Suprapubic skin (tissue), 4 donors: ENCODE measurements around the gene USP32. TPM values are rescaled to one million over a fixed set of nuclear protein-coding genes. Genes with fewer than 3 reads are reported as not detected.

Source experiments
- DNase-seq, 2 donors: peaks; one replicate each; pipeline ENCODE4 v3.0.0-alpha.2; 2019; ENCODE audit warnings: low spot score in 2 of 2
- H3K27ac ChIP-seq: fragments of 200-600 bp; sonication (generic); one replicate; pipeline ENCODE4 v1.5.1; 2019
- H3K27me3 ChIP-seq: fragments of 200-600 bp; sonication (generic); one replicate; pipeline ENCODE4 v1.5.1; 2019
- H3K36me3 ChIP-seq: fragments of 200-600 bp; sonication (generic); one replicate; pipeline ENCODE4 v1.5.1; 2019
- H3K4me1 ChIP-seq: fragments of 200-600 bp; sonication (generic); one replicate; pipeline ENCODE4 v1.5.1; 2019
- H3K4me3 ChIP-seq: fragments of 200-600 bp; sonication (generic); one replicate; pipeline ENCODE4 v1.5.1; 2019; ENCODE audit warnings: mild to moderate bottlenecking
- H3K9me3 ChIP-seq: fragments of 200-600 bp; sonication (generic); one replicate; pipeline ENCODE4 v1.5.1; 2019
- EP300 ChIP-seq: sonication (generic); formaldehyde crosslinking; IDR thresholded peaks from one replicate; pipeline ENCODE4 v1.6.1; 2017; ENCODE audit warnings: antibody characterized with exemption
- POLR2A ChIP-seq, 2 donors: fragments of 450-650 bp; IDR thresholded peaks; one replicate each; pipeline ENCODE4 v1.6.1; 2017; ENCODE audit warnings: antibody characterized with exemption in 2 of 2, mild to moderate bottlenecking in 2 of 2, moderate library complexity in 2 of 2
- POLR2AphosphoS5 ChIP-seq, 3 donors: sonication (generic); formaldehyde crosslinking; IDR thresholded peaks; one replicate each; pipeline ENCODE4 v1.6.1; 2017; ENCODE audit warnings: antibody characterized with exemption in 3 of 3
- WGBS: methylation state at CpG from one replicate; pipeline ENCODE4 v1.1.5; 2018; 5-methylcytosine and 5-hydroxymethylcytosine counted together
- total RNA-seq, 4 donors: library from RNA; depleted of rRNA; stranded (reverse); fragments of >200 nt; gene quantifications; one replicate each; pipeline ENCODE4 v1.1.0, GENCODE V29; 2016
- TF ChIP-seq, protein P1 (sequence below), 2 donors: fragments of 200-600 bp in 1 of 2; fragments of 450-650 bp in 1 of 2; sonication (generic) in 1 of 2; IDR thresholded peaks; one replicate each; pipeline ENCODE4 v1.5.1; 2016 to 2019; ENCODE audit warnings: antibody characterized with exemption in 2 of 2, mild to moderate bottlenecking in 1 of 2, moderate library complexity in 1 of 2

The USP32 gene
- total RNA-seq, 4 donors from 2014 or later = 58.3 to 74.5 (median 62.0) TPM

DNA sequence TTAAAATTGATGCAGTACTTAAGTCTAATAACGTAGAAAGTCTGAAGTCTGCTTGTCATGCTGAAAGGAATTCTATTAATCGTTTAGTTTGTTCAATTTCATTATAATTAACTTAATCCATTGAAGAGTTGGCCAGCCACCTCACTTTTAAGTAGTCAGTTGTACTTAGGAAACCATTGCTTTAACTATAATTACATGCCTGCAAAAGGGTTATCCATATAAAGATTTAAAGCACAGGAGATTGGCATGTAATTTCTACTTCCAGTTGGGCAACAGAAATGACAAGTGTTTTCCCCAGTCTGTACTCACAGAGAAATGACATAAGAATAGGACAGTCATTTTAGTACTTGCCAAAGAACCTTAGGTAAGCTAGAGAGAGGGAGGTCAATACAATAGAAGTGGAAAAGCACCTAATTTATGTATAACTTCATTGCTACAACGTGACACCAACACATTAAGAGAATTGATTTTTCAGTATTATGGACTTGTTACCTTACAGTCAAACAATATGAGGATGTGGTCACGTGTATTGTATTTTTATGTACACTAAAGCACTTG is 3.7 kb upstream of the USP32 start:
- no peaks in the 10 kb centered on the region for H3K9me3 ChIP-seq
- no peak for DNase-seq
- no peak overlapping the region for H3K27ac ChIP-seq
- H3K4me3 ChIP-seq = no peak overlapping the region
- no peak for TF ChIP-seq EP300
- TF ChIP-seq POLR2A (IDR thresholded peaks at IDR 0.05) = no peak
- TF ChIP-seq, protein P1, sequence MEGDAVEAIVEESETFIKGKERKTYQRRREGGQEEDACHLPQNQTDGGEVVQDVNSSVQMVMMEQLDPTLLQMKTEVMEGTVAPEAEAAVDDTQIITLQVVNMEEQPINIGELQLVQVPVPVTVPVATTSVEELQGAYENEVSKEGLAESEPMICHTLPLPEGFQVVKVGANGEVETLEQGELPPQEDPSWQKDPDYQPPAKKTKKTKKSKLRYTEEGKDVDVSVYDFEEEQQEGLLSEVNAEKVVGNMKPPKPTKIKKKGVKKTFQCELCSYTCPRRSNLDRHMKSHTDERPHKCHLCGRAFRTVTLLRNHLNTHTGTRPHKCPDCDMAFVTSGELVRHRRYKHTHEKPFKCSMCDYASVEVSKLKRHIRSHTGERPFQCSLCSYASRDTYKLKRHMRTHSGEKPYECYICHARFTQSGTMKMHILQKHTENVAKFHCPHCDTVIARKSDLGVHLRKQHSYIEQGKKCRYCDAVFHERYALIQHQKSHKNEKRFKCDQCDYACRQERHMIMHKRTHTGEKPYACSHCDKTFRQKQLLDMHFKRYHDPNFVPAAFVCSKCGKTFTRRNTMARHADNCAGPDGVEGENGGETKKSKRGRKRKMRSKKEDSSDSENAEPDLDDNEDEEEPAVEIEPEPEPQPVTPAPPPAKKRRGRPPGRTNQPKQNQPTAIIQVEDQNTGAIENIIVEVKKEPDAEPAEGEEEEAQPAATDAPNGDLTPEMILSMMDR (IDR thresholded peaks at IDR 0.05) = no peak
- TF ChIP-seq POLR2AphosphoS5 (IDR thresholded peaks at IDR 0.05) = no peak
- peaks cover 20% of the 10 kb centered on the region for H3K4me1 ChIP-seq
- H3K36me3 ChIP-seq = no peaks in the 10 kb centered on the region
- H3K27me3 ChIP-seq = no peaks in the 10 kb centered on the region
- WGBS = 85% methylated on average over 4 of the region's 4 CpGs

DNA sequence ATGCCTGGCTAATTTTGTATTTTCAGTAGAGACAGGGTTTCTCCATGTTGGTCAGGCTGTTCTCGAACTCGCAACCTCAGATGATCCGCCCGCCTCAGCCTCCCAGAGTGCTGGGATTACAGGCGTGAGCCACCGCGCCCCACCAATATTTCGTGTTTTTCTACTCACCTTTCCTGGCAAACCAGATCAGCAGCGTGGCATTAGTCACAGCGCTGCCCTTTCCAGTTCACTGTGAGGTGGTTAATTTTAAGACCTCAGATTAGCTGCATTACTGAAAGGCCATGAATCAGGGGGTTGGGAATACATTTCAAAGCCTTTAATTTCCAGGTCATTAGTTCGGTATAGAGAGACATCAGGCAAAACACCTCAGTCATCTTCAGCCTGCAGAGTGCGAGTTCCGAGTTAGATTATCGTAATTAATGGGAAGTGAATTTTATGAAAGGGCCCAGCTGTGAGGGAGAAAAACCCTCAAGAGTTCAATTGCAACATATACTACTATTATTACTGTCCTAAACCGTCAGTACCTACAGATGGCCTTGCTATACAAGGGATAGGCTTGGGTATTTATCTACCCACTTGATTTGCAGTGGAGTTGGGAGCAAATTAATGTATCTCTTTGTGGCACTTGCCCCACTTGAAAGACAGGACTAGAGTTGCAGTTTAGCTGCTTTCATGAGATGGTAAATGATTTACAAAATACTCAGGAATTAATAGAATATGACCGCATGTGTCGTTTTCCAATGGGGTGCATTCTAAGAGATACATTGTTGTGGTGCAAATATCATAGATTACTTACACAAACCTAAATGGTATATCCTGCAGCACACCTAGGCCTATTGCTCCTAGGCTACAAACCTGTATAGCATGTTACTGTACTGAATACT is 2.1 kb upstream of the USP32 start:
- no peaks in the 10 kb centered on the region for H3K9me3 ChIP-seq

DNA sequence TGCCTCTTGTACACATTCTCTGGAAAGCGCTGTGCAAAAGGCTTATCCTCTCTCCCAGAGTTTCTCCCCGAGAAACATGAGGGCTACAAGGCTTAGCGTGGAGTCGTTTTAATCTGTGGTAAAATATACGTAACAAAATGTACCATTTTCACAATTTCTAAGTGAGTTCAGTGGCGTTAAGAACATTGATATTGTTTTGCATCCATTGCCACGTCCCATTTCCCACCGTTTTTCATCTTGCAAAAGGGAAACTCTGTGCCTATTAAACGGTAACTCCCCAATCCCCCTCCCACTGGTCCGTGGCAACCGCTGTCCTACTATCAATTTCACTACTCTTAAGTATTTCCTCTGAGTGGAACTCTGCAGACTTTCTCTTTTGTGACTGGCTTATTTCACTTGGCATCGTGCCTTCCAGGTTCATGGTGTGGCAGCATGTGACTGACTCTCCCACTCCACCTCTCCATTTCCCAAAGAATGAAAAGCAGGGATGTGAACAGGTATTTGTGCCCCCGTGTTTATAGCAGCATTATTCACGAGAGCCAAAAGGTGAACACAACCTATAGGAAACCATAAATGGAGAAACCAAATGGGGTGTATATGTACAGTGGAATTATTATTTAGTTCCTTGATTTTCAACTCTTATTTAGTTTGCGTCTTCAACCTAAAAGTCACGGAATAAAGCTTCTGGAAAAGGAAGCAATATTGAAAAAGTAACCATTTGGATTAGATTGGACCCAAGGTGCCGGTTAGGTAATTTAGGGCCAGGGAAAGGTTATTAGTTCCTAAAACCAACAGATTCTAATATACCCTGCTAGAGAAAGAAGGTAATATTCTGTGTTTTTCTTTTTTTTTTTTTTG is 1.1 kb upstream of the USP32 start:
- 20% methylated on average over 17 of the region's 17 CpGs for WGBS
- peak overlapping the region; percentile 98 for H3K4me3 ChIP-seq
- H3K27me3 ChIP-seq = no peaks in the 10 kb centered on the region
- DNase-seq = peak in 1 of 2 donors; percentile 68
- H3K36me3 ChIP-seq = no peaks in the 10 kb centered on the region
- TF ChIP-seq EP300 = no peak
- TF ChIP-seq, protein P1 (IDR thresholded peaks at IDR 0.05) = no peak
- no peak for TF ChIP-seq POLR2A (IDR thresholded peaks at IDR 0.05)
- TF ChIP-seq POLR2AphosphoS5 (IDR thresholded peaks at IDR 0.05) = no peak
- peak overlapping the region; percentile 97 for H3K27ac ChIP-seq
- peaks cover 38% of the 10 kb centered on the region for H3K4me1 ChIP-seq
- no peaks in the 10 kb centered on the region for H3K9me3 ChIP-seq

More for the DNA sequence above, 2.1 kb upstream of the USP32 start:
- Histone ChIP-seq H3K36me3 (no peaks in the 10 kb centered on the region), H3K4me3 (no peak overlapping the region), H3K4me1 (peaks cover 35% of the 10 kb centered on the region), H3K27me3 (no peaks in the 10 kb centered on the region), H3K27ac (no peak overlapping the region)
- 89% methylated on average over 17 of the region's 17 CpGs for WGBS
- no peak for DNase-seq
- TF ChIP-seq POLR2A (IDR thresholded peaks at IDR 0.05) (no peak), POLR2AphosphoS5 (IDR thresholded peaks at IDR 0.05) (no peak)

DNA sequence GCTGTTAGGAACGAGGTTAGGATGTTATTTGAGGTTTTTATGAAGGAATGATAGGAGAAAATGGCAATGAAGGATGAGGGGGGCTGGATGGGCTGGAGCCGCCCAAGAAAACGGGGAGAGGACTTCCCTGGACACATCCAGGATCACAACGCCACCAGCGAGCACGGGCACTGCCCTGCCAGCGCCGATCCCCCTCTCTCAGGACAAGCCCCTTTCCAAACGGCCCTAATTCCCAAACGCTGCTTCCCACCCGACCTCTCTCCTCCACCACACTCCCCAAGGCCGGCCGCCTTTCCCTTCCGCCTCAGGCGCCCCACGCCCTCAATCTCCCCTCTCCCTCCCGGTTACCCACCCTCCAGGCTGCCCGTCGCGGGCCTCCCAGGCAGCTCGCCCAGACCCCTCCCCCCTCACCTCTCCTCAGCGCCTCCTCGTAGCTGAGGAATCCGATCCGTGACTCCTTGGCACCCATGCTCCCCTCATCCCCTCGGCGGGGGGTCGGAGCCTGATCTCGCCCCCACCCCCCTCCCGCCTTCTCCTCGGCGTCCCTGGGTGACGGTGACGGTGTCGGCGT is 377 bp downstream of the USP32 start:
- H3K27ac ChIP-seq = peak overlapping the region; percentile 97
- H3K4me3 ChIP-seq = peak overlapping the region; percentile 98
- DNase-seq = peak; percentile 89 to 90
- H3K27me3 ChIP-seq = no peaks in the 10 kb centered on the region
- H3K36me3 ChIP-seq = no peaks in the 10 kb centered on the region
- peaks cover 46% of the 10 kb centered on the region for H3K4me1 ChIP-seq
- WGBS = under 1% methylated on average over 36 of the region's 36 CpGs
- no peak for TF ChIP-seq EP300
- no peak for TF ChIP-seq POLR2AphosphoS5 (IDR thresholded peaks at IDR 0.05)
- no peak for TF ChIP-seq POLR2A (IDR thresholded peaks at IDR 0.05)
- TF ChIP-seq, protein P1 (IDR thresholded peaks at IDR 0.05) = no peak
- no peaks in the 10 kb centered on the region for H3K9me3 ChIP-seq

DNA sequence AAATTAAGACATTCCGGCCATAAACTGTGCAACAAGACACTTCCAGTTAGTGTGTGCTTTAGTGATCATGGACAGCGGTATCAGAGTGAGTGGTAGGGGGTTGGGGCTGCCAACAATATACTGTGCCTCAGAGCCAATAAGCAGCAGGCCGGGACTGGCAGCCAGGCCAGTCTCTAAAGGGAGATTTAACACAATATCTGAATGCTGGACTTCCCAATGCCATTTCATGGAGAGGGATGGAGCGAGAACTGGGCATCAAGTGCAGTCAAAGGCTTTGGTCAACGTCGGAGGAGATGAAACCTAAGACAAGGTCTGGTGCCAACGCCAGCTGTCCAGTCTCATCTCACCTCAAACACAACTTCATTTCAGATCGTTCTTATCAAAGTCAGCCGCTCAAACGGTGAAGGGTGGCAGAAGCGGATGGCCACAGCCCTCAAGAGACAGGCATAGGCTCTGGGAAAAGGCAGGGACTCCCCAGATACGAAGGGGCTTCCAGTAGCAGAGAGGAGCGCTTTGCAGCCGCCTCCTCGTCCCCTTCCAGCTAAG is 935 bp downstream of the USP32 start:
- TF ChIP-seq EP300 (no peak), POLR2A (IDR thresholded peaks at IDR 0.05) (no peak), POLR2AphosphoS5 (IDR thresholded peaks at IDR 0.05) (no peak)
- TF ChIP-seq, protein P1 (IDR thresholded peaks at IDR 0.05) = no peak
- peak overlapping the region; percentile 97 for H3K27ac ChIP-seq
- peaks cover 52% of the 10 kb centered on the region for H3K4me1 ChIP-seq

More for the DNA sequence above, 935 bp downstream of the USP32 start:
- no peaks in the 10 kb centered on the region for H3K27me3 ChIP-seq
- H3K4me3 ChIP-seq = peak overlapping the region; percentile 98
- WGBS = 2% methylated on average over 15 of the region's 15 CpGs
- H3K36me3 ChIP-seq = no peaks in the 10 kb centered on the region
- no peaks in the 10 kb centered on the region for H3K9me3 ChIP-seq
- DNase-seq = no peak
